ENCODE data around the gene EDEM3.

- no peak for TF ChIP-seq CTCF (IDR thresholded peaks at IDR 0.05)
- TF ChIP-seq POLR2A (IDR thresholded peaks at IDR 0.05): no peak
Measured at GRCh38 chr1:184757891-184758290, 3.2 kb upstream of the EDEM3 start.

All from heart left ventricle (tissue), 13 donors.